ENCODE data around the gene INSYN2B. TPM values are rescaled to one million over a fixed set of nuclear protein-coding genes. Genes with fewer than 3 reads are reported as not detected.

INSYN2B gene
- total and polyA plus RNA-seq, 2 of the 8 experiments (the other 6 are each of a cell fraction or from before 2014, with no cell fraction given): not detected

- 0 out of 2 replicates have a peak overlapping the region, but pooled peaks have one; percentile 54 for H2AFZ ChIP-seq (ENCODE audit: low read length)
- ChIA-PET CTCF (ENCODE audit: partially characterized antibody) (interaction anchor here (1.1 kb wide), 2 partner anchors 8 to 59 kb away, joined by 3 to 8 read pairs; partner anchors contain the start of gene INSYN2B), POLR2A (ENCODE audit: partially characterized antibody) (no interaction called here)
Observed at GRCh38 chr5:169921384-169921783, 58.9 kb downstream of the INSYN2B start.

More at GRCh38 chr5:169921384-169921783, 58.9 kb downstream of the INSYN2B start:
- Histone ChIP-seq H3K4me3 (ENCODE audit: extremely low read depth in 1 of 4, insufficient read depth in 2 of 4, low read depth in 3 of 4, low read length in 4 of 4) (no peak overlapping the region), H4K20me1 (replicated peaks in 1 of 2; ENCODE audit: control insufficient read depth in 1 of 2, insufficient read depth in 2 of 2, low read length in 2 of 2) (no peaks in the 10 kb centered on the region), H3K27ac (ENCODE audit: low read depth, low read length) (no peak overlapping the region), H3K79me2 (ENCODE audit: control insufficient read depth in 1 of 2, insufficient read depth in 2 of 2, low read length in 2 of 2) (no peaks in the 10 kb centered on the region), H4K91ac (replicated peaks; ENCODE audit: insufficient read length, low read length) (no peak overlapping the region), H2BK120ac (replicated peaks; ENCODE audit: low read depth, low read length) (no peak overlapping the region), H2AK5ac (ENCODE audit: low read depth, low read length) (no peak overlapping the region), H3K23ac (ENCODE audit: insufficient read length) (no peak overlapping the region), H3K56ac (replicated peaks; ENCODE audit: insufficient read length, low read depth, low read length) (no peak overlapping the region), H3K14ac (ENCODE audit: insufficient read length) (no peak overlapping the region), H3K23me2 (ENCODE audit: low read depth, low read length) (no peaks in the 10 kb centered on the region), H3K18ac (ENCODE audit: extremely low read depth, low read length) (no peak overlapping the region), H3K27me3 (replicated peaks in 1 of 4; ENCODE audit: control insufficient read depth in 3 of 4, extremely low read depth in 1 of 4, insufficient read depth in 3 of 4, low read length in 3 of 4) (no peaks in the 10 kb centered on the region), H2BK20ac (ENCODE audit: low read length) (no peak overlapping the region), H3K36me3 (ENCODE audit: control insufficient read depth in 2 of 4, insufficient read depth in 4 of 4, low read length in 3 of 4) (no peaks in the 10 kb centered on the region), H2BK5ac (ENCODE audit: low read depth, low read length) (no peak overlapping the region), H3K4ac (replicated peaks; ENCODE audit: insufficient read length, low read depth, low read length) (no peak overlapping the region), H4K5ac (ENCODE audit: insufficient read length, low read depth, low read length) (no peak overlapping the region), H2BK15ac (ENCODE audit: low read length) (no peak overlapping the region), H2BK12ac (ENCODE audit: low read depth, low read length) (no peak overlapping the region), H4K8ac (ENCODE audit: extremely low read depth, insufficient read depth, low read length) (no peak overlapping the region), H3K79me1 (ENCODE audit: low read depth, low read length) (no peaks in the 10 kb centered on the region), H3K4me2 (ENCODE audit: insufficient read depth in 1 of 2, low read depth in 2 of 2, low read length in 2 of 2) (no peak overlapping the region), H3K9ac (replicated peaks in 1 of 4; ENCODE audit: extremely low read depth in 1 of 4, low read depth in 3 of 4, low read length in 3 of 4) (no peak overlapping the region), H3K9me3 (ENCODE audit: insufficient read depth in 2 of 2, low read depth in 1 of 2, low read length in 1 of 2) (no peaks in the 10 kb centered on the region), H3K4me1 (replicated peaks in 1 of 4; ENCODE audit: control insufficient read depth in 3 of 4, insufficient read depth in 4 of 4, low read length in 3 of 4) (no peaks in the 10 kb centered on the region)
- DNase-seq (ENCODE audit: low read depth in 1 of 2, low spot score in 2 of 2) (no peak), FAIRE-seq (no peak)
- 69% methylated on average over 3 of the region's 3 CpGs; no CpG with 5 or more reads in 1 of the 2 experiments for WGBS, 2 experiments (ENCODE audit: extremely low coverage in 1 of 2, insufficient coverage in 1 of 2, insufficient read length in 1 of 2, insufficient replicate concordance in 2 of 2, low coverage in 1 of 2, low lambda C conversion rate in 2 of 2, missing lambda C conversion rate in 1 of 2)
- no peak for TF ChIP-seq POLR2A (IDR thresholded peaks at IDR 0.05; ENCODE audit: control extremely low read depth in 1 of 2, low read depth in 2 of 2, low read length in 2 of 2)
- TF ChIP-seq TEAD4 (IDR thresholded peaks at IDR 0.05; ENCODE audit: low read depth, low read length): peak; percentile 71; the same call in 1 of the 2 replicates
